CD1c-positive myeloid dendritic cell (primary cell): ENCODE results near the gene SEC22C.
"Not testable (repeated sequence)": the region's sequence is repeated elsewhere in the genome, so short reads cannot be mapped to it uniquely, and the experiment has no call there.

Source experiments
- DNase-seq: peaks from one replicate; pipeline ENCODE4 v3.0.0-alpha.2; 2016; ENCODE audit errors: extremely low spot score

SEC22C gene, protein sequence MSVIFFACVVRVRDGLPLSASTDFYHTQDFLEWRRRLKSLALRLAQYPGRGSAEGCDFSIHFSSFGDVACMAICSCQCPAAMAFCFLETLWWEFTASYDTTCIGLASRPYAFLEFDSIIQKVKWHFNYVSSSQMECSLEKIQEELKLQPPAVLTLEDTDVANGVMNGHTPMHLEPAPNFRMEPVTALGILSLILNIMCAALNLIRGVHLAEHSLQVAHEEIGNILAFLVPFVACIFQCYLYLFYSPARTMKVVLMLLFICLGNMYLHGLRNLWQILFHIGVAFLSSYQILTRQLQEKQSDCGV

DNA sequence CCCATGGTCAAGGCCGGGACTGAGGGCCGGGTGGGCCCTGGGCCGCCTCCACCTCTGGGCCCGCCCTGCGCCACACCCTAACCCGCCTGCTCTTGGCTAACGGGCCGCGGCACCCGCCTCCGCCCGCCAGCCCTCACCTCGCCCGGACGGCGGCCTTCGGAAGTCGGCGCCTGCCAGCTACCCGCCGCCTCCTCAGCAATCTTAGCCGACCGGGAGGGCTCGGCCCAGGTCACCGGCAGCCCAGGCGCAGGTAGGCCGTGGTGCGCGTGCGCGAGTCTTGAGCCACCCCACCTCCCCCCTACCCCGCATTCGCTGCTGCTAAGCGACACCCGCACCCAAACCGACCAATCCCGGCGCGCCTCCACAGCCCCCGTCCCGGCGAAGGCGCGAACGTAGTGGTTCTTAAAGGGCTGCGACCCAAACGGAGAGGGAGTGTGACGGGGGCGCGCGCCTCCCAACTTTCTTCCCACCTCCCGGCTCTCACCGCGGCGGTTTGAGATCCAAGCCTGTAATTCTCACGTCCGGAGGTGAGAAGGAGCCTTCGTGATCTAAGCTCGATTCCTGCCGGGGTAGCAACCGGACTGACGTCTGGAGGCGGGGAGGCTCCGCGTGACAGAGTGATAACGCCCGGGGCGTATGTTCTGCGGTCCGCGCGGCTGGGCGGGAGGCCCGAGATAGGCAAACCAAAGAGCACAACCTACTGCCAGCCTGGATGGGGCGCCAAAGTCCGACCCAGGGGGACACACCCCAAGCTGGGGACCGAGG, at the start of gene SEC22C:
TSS of gene SEC22C (minus strand) at position 259 of the 765 bp plus-strand sequence. CDS start 12,921 bp downstream, outside the sequence.
- peak; percentile 94 for DNase-seq

DNA sequence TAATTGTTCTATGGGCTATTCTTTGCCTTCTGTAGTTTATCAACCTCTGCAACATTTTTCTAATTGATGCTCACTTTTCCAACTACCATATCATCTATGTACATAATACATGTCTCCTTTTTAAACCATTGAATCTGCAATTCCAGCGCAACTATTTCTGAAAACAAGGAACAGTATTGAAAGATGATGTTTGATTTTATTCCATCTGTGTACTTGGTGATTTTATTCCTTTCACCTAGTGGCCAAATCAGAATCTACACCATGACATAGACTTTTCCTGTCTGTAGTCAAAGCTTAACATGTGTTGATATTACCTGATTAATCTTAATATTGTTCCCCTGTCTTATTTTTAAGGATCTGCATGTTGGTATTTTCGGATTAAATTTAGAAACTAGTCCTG, 31.7 kb upstream of the SEC22C start:
- peak; percentile 32 for DNase-seq

DNA sequence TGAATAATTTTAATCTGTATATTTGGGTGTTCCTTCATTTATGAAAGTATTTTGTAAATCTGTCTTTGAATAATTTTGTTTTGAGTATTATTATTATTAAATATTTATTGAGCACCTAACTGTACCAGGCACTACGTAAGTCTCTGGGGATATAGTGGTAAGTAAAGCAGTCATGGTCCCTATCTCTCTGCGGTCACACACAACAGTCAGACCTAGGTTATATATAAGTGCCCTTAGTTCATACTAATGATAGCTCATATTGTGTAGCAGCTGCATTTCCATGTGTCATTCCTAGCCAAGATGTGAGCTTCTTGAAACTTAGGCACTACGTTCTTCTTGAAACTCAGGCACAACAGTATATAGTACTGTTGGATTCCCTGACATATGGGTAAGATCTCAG, 31.2 kb upstream of the SEC22C start:
- DNase-seq = no peak

DNA sequence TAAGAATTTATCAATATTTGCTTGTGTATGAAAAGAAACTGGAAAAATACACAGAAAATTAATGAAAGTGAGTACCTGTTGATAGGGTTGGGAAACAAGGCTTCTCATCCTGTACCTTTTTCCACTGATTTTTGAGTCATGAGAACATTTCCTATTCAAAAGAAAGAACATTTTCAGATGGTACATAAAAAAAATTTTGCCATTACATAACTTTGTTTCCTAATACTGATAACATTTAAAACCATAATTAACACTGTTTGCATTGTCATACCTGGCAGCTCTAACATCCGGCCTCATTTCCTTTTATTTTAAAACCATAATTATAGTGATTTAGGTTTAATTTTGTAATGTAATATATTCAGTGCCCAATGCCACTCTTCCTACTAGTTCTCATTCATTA, 30.4 kb upstream of the SEC22C start:
- DNase-seq = no peak

DNA sequence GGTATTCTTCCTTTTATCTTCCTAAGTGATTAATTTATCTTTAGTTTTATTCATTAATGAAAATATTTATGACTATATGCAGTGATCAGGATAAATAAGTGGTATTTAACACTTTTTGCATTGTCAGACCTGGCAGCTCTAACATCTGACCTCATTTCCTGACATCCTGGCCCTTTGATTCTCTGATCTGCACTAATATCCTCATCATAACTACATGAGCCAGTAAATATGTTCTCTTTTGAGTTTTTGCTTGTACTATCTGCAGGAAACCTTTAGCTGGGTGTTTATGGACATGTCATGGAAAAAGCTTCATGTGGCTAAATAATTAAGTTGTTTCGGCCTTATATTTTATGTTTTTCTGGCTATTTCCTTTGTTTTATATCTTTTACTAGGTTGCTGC, 29.2 kb upstream of the SEC22C start:
- DNase-seq = no peak

DNA sequence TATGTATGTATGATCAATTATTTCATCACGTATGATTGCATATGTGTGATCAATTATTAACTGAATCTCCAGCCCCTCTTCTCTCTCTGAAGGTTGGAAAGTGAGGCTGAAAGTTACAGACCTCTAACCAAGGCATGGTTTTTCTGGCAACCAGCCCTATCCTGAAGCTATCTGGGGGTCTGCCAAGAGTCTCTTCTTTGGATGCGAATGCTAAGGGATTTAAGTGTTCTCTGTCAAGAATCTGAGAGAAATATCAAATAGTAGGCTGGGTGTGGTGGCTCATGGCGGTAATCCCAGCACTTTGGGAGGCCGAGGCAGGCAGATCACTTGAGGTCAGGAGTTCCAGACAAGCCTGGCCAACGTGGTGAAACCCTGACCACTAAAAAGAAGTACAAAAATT, 26.8 kb upstream of the SEC22C start:
- DNase-seq = no peak

GRCh38 chr3:42605546-42606173, 23.9 kb upstream of the SEC22C start:
- no peak for DNase-seq

DNA sequence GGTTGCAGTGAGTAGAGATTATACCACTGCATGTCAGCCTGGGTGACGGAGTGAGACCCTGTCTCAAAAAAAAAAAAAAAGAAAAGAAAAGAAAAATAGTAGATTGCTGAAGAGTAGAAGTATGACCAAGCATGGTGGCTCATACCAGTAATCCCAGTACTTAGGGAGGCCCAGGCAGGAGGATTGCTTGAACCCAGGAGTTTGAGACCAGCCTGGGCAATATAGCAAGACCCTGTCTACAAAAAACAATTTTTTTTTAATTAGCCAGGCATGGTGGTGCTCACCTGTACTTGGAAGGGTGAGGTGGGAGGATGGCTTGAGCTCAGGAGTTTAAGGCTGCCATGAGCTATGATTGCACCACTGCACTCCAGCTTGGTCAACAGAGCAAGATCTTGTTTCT, 21.2 kb upstream of the SEC22C start:
- DNase-seq = no peak

DNA sequence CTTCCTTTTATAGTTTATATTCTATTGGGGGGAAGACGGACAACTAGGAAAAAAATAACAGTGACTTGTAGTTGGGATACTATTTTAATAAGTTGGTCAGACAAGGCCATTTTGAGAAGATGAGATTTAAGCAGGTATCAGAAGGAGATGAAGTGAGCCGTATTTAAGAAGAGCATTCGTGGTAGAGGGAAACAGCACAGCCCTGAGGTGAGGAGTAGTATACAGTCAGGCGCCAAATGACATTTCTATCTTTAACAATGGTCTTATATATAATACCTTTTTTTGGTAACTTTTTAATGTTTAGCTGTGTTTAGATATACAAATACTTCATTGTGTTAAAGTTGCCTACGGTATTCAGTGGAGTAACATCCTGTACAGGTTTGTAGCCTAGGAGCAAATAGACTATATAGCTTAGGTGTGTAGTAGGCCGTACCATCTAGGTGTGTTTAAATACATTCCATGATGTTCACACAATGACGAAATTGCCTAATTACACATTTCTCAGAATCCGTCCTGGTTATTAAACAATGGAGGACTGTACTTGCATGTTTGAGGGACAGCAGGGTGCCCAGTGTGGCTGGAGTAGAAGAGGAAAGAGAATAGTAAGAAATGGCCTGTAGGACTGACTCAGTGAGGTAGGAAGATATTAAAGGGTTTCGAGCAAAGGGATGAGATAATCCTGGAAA, 20.3 kb upstream of the SEC22C start:
- no peak for DNase-seq

DNA sequence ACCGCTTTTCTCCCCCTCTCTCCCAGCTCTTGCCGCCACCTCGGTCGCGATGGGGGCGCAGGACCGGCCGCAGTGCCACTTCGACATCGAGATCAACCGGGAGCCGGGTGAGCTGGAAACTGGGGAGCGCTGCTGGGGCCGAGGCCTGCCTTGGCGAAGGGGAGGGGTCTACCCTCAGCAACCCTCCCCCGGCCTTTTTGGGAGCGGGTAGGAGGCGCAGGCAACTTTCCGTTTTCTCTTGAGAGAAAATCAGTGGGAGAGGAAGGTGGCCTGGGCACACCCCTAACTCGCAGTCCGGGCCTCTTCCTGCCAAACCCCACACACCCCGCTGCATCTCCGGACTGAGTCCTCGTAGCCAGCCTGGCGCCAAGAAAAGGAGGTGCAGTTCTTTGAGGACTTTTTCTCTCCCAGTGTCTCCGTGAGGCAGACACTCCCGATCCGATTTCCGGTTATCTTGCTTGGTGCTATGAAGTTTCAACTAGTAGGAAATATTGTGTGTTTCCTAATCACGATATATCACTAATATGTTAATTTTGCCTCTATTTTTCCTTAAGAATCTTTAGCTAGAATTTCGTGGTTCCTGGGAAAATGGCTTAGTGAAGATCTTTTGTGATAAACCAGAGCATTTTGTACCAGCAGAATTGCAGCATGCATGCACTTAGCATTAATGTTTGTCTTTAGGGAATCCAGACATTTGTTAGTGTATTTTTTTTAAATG, 19.4 kb upstream of the SEC22C start:
- peak; percentile 67 for DNase-seq

DNA sequence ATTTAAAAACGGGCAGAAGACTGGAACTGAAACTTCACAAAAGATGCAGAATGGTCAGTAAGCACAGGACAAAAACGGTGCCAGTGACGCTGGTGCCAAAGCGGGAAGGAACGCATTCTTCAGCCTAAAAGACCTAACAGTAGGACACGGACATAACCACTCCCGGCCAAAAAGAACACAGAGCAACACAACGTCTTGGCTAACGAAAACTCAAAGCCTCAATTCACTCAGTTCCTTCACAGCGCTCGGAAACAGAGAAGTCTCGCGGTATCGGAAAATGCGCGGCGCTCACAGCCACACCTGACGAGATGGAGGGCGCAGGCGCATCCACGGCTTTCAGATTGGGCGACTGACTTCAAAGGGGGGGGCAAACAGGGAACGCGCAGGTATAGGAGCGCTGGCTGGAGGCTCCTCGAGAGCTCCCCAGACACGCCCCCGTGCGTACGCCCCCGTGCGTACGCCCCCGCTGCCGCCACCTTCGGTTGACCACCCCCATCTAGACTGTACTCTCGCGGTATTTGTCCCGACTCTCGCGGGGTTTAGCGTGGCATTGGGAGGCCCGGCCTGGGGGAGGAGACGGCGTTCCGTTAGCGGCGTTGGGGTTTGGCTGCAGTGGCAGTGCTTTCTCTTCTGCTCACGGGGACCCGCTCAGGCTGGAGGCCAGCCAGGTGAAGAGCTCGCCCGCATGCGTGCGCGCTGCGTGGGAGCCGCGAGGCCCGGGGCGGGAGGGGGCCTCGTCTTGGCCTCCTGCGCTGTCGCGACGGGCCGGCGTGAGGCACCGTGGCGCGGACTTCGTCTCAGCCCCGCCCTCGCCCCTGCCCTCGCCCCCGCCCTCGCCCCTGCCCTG, 18.6 kb upstream of the SEC22C start, which contains the start of gene NKTR:
TSS of gene NKTR (plus strand) at position 576 of the 847 bp plus-strand sequence. CDS start 321 bp downstream, outside the sequence.
- peak; percentile 98 for DNase-seq

- not testable (repeated sequence) for DNase-seq
These were observed 15.3 kb upstream of the SEC22C start for GRCh38 chr3:42597098-42597497.

- no peak for DNase-seq
These were observed 13.9 kb upstream of the SEC22C start for GRCh38 chr3:42595682-42596081.

DNA sequence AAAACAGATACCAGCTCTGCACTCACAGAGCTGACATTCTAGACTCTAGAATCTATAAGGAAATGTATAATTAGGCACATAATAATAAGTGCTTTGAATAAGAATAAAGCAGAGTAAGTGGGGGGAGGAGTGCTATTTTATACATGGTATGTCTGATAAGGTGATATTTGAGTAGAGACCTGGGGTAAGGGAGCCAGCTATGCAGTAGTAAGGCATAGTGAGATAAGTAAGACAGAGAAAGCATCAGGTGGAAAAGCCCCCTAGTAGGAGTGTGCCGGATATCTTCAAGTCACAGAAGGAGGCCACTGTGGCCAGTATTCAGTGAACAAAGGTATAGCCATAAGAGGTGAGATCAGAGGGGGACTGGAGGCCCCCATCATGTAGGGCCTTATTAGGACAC, 11.9 kb upstream of the SEC22C start:
- no peak for DNase-seq

DNA sequence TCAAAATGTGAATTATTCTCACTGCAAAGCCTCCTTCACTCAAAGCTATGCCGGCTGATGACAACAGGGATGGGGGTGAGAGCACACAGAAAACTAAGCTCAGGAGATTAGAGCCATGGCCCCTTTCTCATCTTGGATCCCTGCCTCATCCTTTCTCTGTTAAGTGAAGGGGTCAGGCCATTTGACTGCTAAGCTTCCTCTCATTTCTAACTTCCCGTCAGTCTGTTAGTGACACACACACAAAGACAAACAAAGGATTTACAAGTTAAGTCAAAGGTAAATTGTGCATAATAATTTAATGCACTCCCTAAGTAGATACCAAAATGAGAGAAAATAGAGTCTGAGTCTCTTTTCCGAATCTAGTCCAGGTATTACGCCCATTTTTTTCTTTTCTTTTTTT, 10.0 kb upstream of the SEC22C start:
- DNase-seq = peak; percentile 12

- DNase-seq = peak; percentile 10
These were observed 9.4 kb upstream of the SEC22C start for GRCh38 chr3:42590989-42591756.

DNA sequence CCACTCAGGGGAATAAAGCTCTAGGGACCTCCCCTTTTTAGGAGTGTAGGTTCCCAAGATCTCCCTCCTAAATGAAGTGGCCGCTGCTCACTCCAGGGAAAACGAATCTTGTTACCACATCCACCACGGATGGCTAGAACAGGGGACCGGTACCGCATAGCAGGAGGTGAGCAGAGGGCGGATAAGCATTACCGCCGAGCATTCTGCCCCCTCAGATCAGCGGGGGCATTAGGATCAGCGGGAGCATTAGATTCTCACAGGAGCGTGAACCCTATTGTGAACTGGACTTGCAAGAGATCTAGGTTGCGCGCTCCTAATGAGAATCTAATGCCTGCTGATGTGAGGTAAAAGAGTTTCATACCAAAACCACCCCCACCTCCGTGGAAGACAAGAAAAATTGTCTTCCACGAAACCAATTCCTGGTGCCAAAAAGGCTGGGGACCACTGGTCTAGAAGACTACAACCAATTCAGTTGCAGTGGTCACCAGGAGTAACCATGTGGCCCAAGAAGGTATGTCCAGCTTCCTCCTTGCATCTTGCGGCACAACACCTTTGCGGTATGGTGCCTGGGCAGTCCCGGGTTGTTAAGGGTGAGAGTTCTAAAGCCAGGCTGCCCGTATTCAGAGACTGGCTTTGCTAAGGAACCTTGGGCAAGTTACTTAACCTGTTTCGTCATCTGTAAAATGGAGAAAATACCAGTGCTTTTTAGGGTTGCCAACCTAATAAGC, 7.8 kb upstream of the SEC22C start:
- DNase-seq = no peak

GRCh38 chr3:42588625-42589024, 6.9 kb upstream of the SEC22C start:
- no peak for DNase-seq

- no peak for DNase-seq
These were observed 805 bp upstream of the SEC22C start for GRCh38 chr3:42582474-42583070.
